Activated CD8-positive, alpha-beta memory T cell treated with anti-CD3 and anti-CD28 coated beads, Interleukin-2, amount 50 U/mL, for 24 hours (primary cell): ENCODE data around the gene TMEM272.

Source experiments
- DNase-seq: peaks from one replicate; pipeline ENCODE4 v3.0.0-alpha.2; 2020; ENCODE audit errors: extremely low read depth

The TMEM272 gene

GRCh38 chr13:51804295-51805172, 40.4 kb downstream of the TMEM272 start:
- DNase-seq: no peak

GRCh38 chr13:51803422-51804294, 41.3 kb downstream of the TMEM272 start, which contains the start of gene DHRS12:
Gene DHRS12, minus strand, starts transcription at chr13:51804163. Its CDS starts 4,504 bp downstream, at chr13:51799659.
- DNase-seq: peak; percentile 60

GRCh38 chr13:51802631-51803418, 42.2 kb downstream of the TMEM272 start:
- no peak for DNase-seq

- DNase-seq: no peak
Measured at GRCh38 chr13:51801631-51802099, 43.3 kb downstream of the TMEM272 start.

- no peak for DNase-seq
Measured at GRCh38 chr13:51800486-51800885, 44.5 kb downstream of the TMEM272 start.

- DNase-seq: no peak
Measured at GRCh38 chr13:51799261-51799660, 45.7 kb downstream of the TMEM272 start.

GRCh38 chr13:51797664-51798488, 47.1 kb downstream of the TMEM272 start:
- DNase-seq: no peak

GRCh38 chr13:51796546-51796945, 48.4 kb downstream of the TMEM272 start:
- no peak for DNase-seq

GRCh38 chr13:51795419-51795818, 49.6 kb downstream of the TMEM272 start:
- no peak for DNase-seq

GRCh38 chr13:51794964-51795363, 50.0 kb downstream of the TMEM272 start:
- DNase-seq: no peak

- no peak for DNase-seq
Measured at GRCh38 chr13:51793570-51794271, 51.3 kb downstream of the TMEM272 start.

GRCh38 chr13:51786425-51787265, 58.3 kb downstream of the TMEM272 start:
- no peak for DNase-seq

GRCh38 chr13:51785712-51786424, 59.1 kb downstream of the TMEM272 start:
- DNase-seq: no peak

- DNase-seq: no peak
Measured at GRCh38 chr13:51784097-51784496, 60.9 kb downstream of the TMEM272 start.

GRCh38 chr13:51783428-51784094, 61.4 kb downstream of the TMEM272 start:
- no peak for DNase-seq

GRCh38 chr13:51782026-51782710, 62.8 kb downstream of the TMEM272 start:
- DNase-seq: no peak
